Spleen (tissue), 11 donors: ENCODE measurements around the gene CNOT10. TPM values are rescaled to one million over a fixed set of nuclear protein-coding genes. Genes with fewer than 3 reads are reported as not detected.
A peak's percentile ranks its signal among the peaks of the same experiment; 100 is the strongest.
"Not testable (repeated sequence)": the region's sequence is repeated elsewhere in the genome, so short reads cannot be mapped to it uniquely, and the experiment has no call there.

Experiments
- DNase-seq: peaks from one replicate; pipeline ENCODE4 v3.0.0-alpha.2; 2020
- H3K27ac ChIP-seq, 8 donors: fragments of 200-600 bp; sonication (generic) in 7 of 8; 1 replicate in 4 of 8; 2 replicates in 4 of 8; pipeline versions ENCODE4 v1.5.0 to v1.8.0; 2016 to 2021; ENCODE audit warnings: inconsistent platforms in 4 of 8, mild to moderate bottlenecking in 4 of 8, moderate library complexity in 1 of 8
- H3K27me3 ChIP-seq, 7 donors: fragments of 200-600 bp; sonication (generic) in 6 of 7; replicated peaks in 1 of 7; 1 replicate in 4 of 7; 2 replicates in 3 of 7; pipeline versions ENCODE4 v1.5.0 to v1.8.0; 2016 to 2021; ENCODE audit warnings: inconsistent platforms in 3 of 7, mild to moderate bottlenecking in 1 of 7
- H3K36me3 ChIP-seq, 6 donors: fragments of 200-600 bp; sonication (generic) in 5 of 6; 1 replicate in 4 of 6; 2 replicates in 2 of 6; pipeline versions ENCODE4 v1.5.0 to v1.8.0; 2016 to 2021; ENCODE audit warnings: inconsistent platforms in 2 of 6
- H3K4me1 ChIP-seq, 6 donors: fragments of 200-600 bp; sonication (generic) in 5 of 6; 1 replicate in 3 of 6; 2 replicates in 3 of 6; pipeline versions ENCODE4 v1.5.0 to v1.8.0; 2016 to 2021; ENCODE audit warnings: inconsistent platforms in 3 of 6
- H3K4me3 ChIP-seq, 8 donors: fragments of 200-600 bp; sonication (generic) in 7 of 8; 1 replicate in 4 of 8; 2 replicates in 4 of 8; pipeline versions ENCODE4 v1.5.0 to v1.8.0; 2016 to 2021; ENCODE audit warnings: inconsistent platforms in 4 of 8, mild to moderate bottlenecking in 4 of 8, moderate library complexity in 2 of 8
- H3K9me3 ChIP-seq, 8 donors: fragments of 200-600 bp; sonication (generic) in 7 of 8; 1 replicate in 4 of 8; 2 replicates in 4 of 8; pipeline versions ENCODE4 v1.5.0 to v1.8.0; 2016 to 2021; ENCODE audit warnings: inconsistent platforms in 4 of 8
- POLR2A ChIP-seq, 3 donors: fragments of 450-650 bp; IDR thresholded peaks; one replicate each; pipeline ENCODE4 v1.5.1; 2017; ENCODE audit warnings: antibody characterized with exemption in 3 of 3, mild to moderate bottlenecking in 1 of 3
- POLR2AphosphoS5 ChIP-seq, 3 donors: sonication (generic); formaldehyde crosslinking; IDR thresholded peaks; one replicate each; pipeline ENCODE4 v1.5.1; 2017; ENCODE audit warnings: antibody characterized with exemption in 3 of 3
- WGBS, 5 donors: extraction: QIAGEN DNeasy Blood & Tissue Kit in 3 of 5; methylation state at CpG; one replicate each; pipeline versions ENCODE4 v1.1.5 to v1.1.7; 2013 to 2018; 5-methylcytosine and 5-hydroxymethylcytosine counted together
- intact Hi-C: fragments of 100-400 bp; cut with DNase I; formaldehyde crosslinking; loops from one replicate; pipeline ENCODE4 v1.15.0; 2023; ENCODE audit warnings: low total_unique reads
- polyA plus RNA-seq, 3 donors: library from polyadenylated mRNA; stranded (reverse); fragments of 200-250 nt; gene quantifications; one replicate each; pipeline ENCODE4 v1.2.1, GENCODE V29; 2013
- total RNA-seq, 7 donors: library from RNA; depleted of rRNA in 3 of 7; stranded (reverse); fragments of >200 nt in 3 of 7; fragmentation: NEBNext Ultra II Directional in 4 of 7; extraction: Animal tissue kit (Norgen Biotek cat#: 25700) in 4 of 7; gene quantifications; one replicate each; pipeline versions ENCODE4 v1.1.0 to v1.2.1, GENCODE V29; 2016 to 2021
- TF ChIP-seq, protein P1 (sequence below), 11 experiments: fragments of 200-600 bp in 7 of 11; fragments of 450-650 bp in 4 of 11; sonication (generic) in 4 of 11; IDR thresholded peaks in 8 of 11; conservative IDR thresholded peaks in 3 of 11; 1 replicate in 7 of 11; 2 replicates in 4 of 11; pipeline versions ENCODE4 v1.4.0 to v1.8.0; 2016 to 2021; ENCODE audit warnings: antibody characterized with exemption in 11 of 11, inconsistent platforms in 4 of 11, mild to moderate bottlenecking in 1 of 11
- donor health status: healthy with polysubstance abuse.
- donor health status: DM: no; HTN: no; CAD: no; lungs with moderate emphysema.
- donor health status: DM: no; HTN: no; CAD: no.
- donor health status: Bipolar disorder and iron deficiency.
- donor health status: healthy.
- donor health status: DM: no; HTN: no; CAD: no.
- donor health status: DM: yes; HTN: yes; CAD: no.

CNOT10 gene
- total and polyA plus RNA-seq, 10 donors = 19.2 to 48.3 (median 34.2) TPM

DNA sequence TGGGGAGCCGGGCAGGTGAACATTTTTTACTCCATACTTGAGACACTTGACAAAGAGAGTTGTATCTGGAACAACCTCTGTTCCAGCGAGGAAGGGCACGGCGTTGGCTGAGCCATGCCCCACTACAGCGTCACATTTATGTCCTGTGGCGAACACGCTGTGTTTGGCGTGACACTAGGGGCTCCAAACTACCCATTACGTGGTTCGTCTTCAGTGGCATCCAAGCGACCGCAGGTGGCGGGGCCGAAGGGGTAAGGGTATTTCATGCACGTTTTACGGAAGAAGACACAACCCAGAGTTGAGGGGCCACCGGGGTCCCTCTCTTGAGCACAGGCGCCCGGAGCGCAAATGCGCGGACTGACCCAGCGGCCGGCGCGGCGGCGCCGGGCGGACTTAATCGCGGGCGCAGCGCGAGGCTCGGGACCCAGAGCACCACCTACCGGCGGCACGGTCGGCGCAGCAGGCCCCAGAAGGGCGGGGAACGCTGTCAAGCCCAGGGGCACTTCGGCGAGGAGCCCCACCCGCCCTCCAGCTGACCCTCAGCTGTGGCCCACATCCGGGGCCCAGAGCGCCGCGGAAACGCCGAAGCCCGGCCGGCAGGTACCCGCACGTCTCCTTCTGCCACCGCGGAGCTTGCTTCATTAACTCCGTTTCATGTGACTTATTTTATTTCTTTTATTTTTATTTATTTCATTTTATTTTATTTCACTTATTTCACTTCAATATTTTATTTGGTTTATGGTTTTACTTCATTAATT is 96.4 kb downstream of the CNOT10 start:
- DNase-seq = peak; percentile 93
- TF ChIP-seq POLR2A (IDR thresholded peaks at IDR 0.05) = no peak
- TF ChIP-seq, protein P1, sequence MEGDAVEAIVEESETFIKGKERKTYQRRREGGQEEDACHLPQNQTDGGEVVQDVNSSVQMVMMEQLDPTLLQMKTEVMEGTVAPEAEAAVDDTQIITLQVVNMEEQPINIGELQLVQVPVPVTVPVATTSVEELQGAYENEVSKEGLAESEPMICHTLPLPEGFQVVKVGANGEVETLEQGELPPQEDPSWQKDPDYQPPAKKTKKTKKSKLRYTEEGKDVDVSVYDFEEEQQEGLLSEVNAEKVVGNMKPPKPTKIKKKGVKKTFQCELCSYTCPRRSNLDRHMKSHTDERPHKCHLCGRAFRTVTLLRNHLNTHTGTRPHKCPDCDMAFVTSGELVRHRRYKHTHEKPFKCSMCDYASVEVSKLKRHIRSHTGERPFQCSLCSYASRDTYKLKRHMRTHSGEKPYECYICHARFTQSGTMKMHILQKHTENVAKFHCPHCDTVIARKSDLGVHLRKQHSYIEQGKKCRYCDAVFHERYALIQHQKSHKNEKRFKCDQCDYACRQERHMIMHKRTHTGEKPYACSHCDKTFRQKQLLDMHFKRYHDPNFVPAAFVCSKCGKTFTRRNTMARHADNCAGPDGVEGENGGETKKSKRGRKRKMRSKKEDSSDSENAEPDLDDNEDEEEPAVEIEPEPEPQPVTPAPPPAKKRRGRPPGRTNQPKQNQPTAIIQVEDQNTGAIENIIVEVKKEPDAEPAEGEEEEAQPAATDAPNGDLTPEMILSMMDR (IDR thresholded peaks at IDR 0.05 in 8 of 11, conservative IDR thresholded peaks at IDR 0.05 in 3 of 11) = peak; percentile 32 to 85 (median 70)
- peak in 1 of 3 donors; percentile 59 for TF ChIP-seq POLR2AphosphoS5 (IDR thresholded peaks at IDR 0.05)
- intact Hi-C loops = no loop called here
- Histone ChIP-seq H3K9me3 (no peaks in the 10 kb centered on the region), H3K4me3 (peak overlapping the region; percentile 49 to 81 (median 58)), H3K4me1 (peaks cover 0 to 19% (median 13%) of the 10 kb centered on the region in 6 donors), H3K27ac (peak overlapping the region in 3 of 8 donors; percentile 26 to 51 (median 43)), H3K27me3 (peaks cover 0 to 9% (median 0%) of the 10 kb centered on the region in 7 donors), H3K36me3 (peaks cover 0 to 6% (median 0%) of the 10 kb centered on the region in 6 donors)
- 1 to 4% (median 1%) methylated on average over 21 to 59 of the region's 59 CpGs for WGBS, 5 donors

DNA sequence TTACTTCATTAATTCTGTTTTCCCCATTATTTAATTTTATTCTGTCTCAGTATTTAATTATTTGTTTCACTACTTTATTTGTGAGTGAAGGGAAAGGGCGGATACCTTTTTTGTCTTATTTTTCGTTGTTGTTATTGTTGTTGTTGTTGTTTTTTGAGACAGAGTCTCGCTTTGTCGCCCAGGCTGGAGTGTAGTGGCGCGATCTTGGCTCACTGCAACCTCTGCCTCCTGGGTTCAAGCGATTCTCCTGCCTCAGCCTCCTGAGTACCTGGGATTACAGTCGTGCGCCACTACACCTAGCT is 96.9 kb downstream of the CNOT10 start:
- intact Hi-C loops = not testable (repeated sequence)

DNA sequence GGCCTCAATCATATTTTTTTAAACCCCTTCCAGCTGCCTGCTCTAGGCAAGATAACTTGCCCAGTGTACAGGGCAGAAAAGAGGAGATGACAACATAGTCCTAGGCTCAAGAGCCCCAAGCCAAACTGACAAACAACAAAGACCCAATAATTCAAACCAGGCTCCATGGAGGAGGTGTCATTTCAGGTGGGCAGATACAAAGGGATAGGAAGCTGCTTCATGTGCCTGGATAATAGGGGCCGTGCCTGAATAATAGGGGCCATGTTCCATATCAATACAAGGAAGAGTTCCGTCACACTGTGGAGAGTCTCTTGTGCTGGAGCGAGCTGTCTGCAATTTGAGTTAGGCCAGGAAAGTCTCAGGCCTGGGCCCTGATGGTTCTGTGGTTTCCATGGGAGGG is 97.4 kb downstream of the CNOT10 start:
- peaks cover 0 to 19% (median 13%) of the 10 kb centered on the region in 6 donors for H3K4me1 ChIP-seq
- no peak overlapping the region for H3K27ac ChIP-seq
- H3K4me3 ChIP-seq = no peak overlapping the region
- TF ChIP-seq POLR2A (IDR thresholded peaks at IDR 0.05) (no peak), POLR2AphosphoS5 (IDR thresholded peaks at IDR 0.05) (no peak)
- TF ChIP-seq, protein P1 (IDR thresholded peaks at IDR 0.05 in 8 of 11, conservative IDR thresholded peaks at IDR 0.05 in 3 of 11) = no peak
- 85 to 95% (median 91%) methylated on average over 3 of the region's 3 CpGs for WGBS, 5 donors
- no peak for DNase-seq
- peaks cover 0 to 9% (median 0%) of the 10 kb centered on the region in 7 donors for H3K27me3 ChIP-seq
- no peaks in the 10 kb centered on the region for H3K36me3 ChIP-seq
- H3K9me3 ChIP-seq = no peaks in the 10 kb centered on the region
- intact Hi-C loops = no loop called here

More for the DNA sequence above, 96.9 kb downstream of the CNOT10 start:
- not testable (repeated sequence) for DNase-seq, H3K9me3 ChIP-seq, H3K36me3 ChIP-seq, H3K27me3 ChIP-seq, H3K27ac ChIP-seq
- Histone ChIP-seq H3K4me3 (peak overlapping the region in 3 of 8 donors; percentile 60 to 81 (median 66)), H3K4me1 (peaks cover 0 to 19% (median 13%) of the 10 kb centered on the region in 6 donors)
- WGBS, 5 donors = 91 to 95% (median 95%) methylated on average over 9 of the region's 9 CpGs

DNA sequence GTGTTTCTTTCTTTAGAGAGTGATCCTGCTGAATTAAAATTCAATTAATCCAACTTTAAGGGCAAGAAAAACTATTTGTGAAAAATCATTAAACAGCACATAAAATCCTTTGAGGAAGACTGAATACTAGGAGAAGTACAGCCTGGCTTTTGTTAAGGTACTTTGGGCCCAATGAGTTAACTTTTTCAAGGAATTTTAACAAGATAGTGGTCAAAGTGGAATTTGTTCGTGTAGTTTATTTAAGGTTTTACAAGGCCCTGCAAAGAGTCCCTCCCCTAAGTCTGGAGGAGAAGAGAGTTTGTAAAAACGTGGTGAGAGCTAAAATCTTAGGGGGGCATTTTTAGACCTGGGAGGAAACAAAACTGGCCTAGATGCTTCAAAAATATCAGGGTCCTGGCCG is 106.8 kb downstream of the CNOT10 start:
- WGBS, 5 donors = 73 to 84% (median 80%) methylated on average over 3 of the region's 3 CpGs
- no peaks in the 10 kb centered on the region for H3K9me3 ChIP-seq
- H3K27ac ChIP-seq = no peak overlapping the region
- DNase-seq = no peak
- H3K27me3 ChIP-seq = no peaks in the 10 kb centered on the region
- H3K4me3 ChIP-seq = no peak overlapping the region
- TF ChIP-seq POLR2AphosphoS5 (IDR thresholded peaks at IDR 0.05) (no peak), POLR2A (IDR thresholded peaks at IDR 0.05) (no peak)
- TF ChIP-seq, protein P1 (IDR thresholded peaks at IDR 0.05 in 8 of 11, conservative IDR thresholded peaks at IDR 0.05 in 3 of 11) = no peak
- no peaks in the 10 kb centered on the region for H3K4me1 ChIP-seq
- no peaks in the 10 kb centered on the region for H3K36me3 ChIP-seq
- intact Hi-C loops = no loop called here
